MM.1S (cell line): ENCODE measurements around the gene DSCAML1.

Experiments used
- EZH2 ChIP-seq: fragments of 300-600 bp; sonication (generic); optimal IDR thresholded peaks from 2 replicates; pipeline ENCODE3; 2017; ENCODE audit warnings: low read depth, mild to moderate bottlenecking, antibody characterized with exemption, low read length, mixed read lengths
- EZH2phosphoT487 ChIP-seq: fragments of 300-600 bp; sonication (generic); IDR thresholded peaks from 2 replicates; pipeline ENCODE4 v1.6.1; 2018; ENCODE audit warnings: antibody characterized with exemption, low read length
- TF ChIP-seq, protein P1 (sequence below): fragments of 300-600 bp; sonication (generic); IDR thresholded peaks from 2 replicates; pipeline ENCODE4 v1.5.1; 2016; ENCODE audit warnings: antibody characterized with exemption, low read length, mixed read lengths

DNA sequence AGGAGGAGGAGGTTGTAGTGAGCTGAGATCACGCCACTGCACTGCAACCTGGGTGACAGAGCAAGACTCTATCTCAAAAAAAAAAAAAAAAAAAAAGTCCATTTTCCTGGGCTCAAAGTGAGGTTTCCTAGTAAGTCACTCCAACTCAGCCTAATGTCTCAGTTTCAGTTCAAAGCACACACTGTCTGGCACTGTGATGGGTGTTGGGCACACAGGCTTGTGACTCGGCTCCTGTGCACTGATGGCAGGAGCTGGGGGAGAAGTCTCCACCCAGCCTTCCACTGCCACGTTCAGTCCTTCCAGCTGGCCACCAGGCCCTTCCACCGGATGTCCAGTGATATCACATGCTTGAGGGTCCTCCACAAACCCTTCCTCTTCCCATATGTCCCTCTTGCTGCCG is 283.4 kb downstream of the DSCAML1 start:
- TF ChIP-seq EZH2phosphoT487 = no peak
- TF ChIP-seq, protein P1, sequence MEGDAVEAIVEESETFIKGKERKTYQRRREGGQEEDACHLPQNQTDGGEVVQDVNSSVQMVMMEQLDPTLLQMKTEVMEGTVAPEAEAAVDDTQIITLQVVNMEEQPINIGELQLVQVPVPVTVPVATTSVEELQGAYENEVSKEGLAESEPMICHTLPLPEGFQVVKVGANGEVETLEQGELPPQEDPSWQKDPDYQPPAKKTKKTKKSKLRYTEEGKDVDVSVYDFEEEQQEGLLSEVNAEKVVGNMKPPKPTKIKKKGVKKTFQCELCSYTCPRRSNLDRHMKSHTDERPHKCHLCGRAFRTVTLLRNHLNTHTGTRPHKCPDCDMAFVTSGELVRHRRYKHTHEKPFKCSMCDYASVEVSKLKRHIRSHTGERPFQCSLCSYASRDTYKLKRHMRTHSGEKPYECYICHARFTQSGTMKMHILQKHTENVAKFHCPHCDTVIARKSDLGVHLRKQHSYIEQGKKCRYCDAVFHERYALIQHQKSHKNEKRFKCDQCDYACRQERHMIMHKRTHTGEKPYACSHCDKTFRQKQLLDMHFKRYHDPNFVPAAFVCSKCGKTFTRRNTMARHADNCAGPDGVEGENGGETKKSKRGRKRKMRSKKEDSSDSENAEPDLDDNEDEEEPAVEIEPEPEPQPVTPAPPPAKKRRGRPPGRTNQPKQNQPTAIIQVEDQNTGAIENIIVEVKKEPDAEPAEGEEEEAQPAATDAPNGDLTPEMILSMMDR = no peak
- TF ChIP-seq EZH2 = no peak
